ENCODE data around the gene SH3RF3. TPM values are rescaled to one million over a fixed set of nuclear protein-coding genes. Genes with fewer than 3 reads are reported as not detected.

The SH3RF3 gene
- total and polyA plus RNA-seq, 2 of the 13 experiments (the other 11 are each of a cell fraction or from before 2014, with no cell fraction given): 0.04 TPM; not detected in 1

GRCh38 chr2:109529532-109530449 is 400.8 kb downstream of the SH3RF3 start (continued):
- no peak for TF ChIP-seq ZNF567 (CRISPR knock-in tag; IDR thresholded peaks at IDR 0.05; ENCODE audit: borderline replicate concordance)
- TF ChIP-seq ELF4 (CRISPR knock-in tag; IDR thresholded peaks at IDR 0.05; ENCODE audit: borderline replicate concordance): no peak
- no peak for TF ChIP-seq RFXAP (CRISPR knock-in tag; IDR thresholded peaks at IDR 0.05; ENCODE audit: borderline replicate concordance)
- no peak for TF ChIP-seq ZNF232 (CRISPR knock-in tag; IDR thresholded peaks at IDR 0.05; ENCODE audit: borderline replicate concordance)
- TF ChIP-seq, protein P1, sequence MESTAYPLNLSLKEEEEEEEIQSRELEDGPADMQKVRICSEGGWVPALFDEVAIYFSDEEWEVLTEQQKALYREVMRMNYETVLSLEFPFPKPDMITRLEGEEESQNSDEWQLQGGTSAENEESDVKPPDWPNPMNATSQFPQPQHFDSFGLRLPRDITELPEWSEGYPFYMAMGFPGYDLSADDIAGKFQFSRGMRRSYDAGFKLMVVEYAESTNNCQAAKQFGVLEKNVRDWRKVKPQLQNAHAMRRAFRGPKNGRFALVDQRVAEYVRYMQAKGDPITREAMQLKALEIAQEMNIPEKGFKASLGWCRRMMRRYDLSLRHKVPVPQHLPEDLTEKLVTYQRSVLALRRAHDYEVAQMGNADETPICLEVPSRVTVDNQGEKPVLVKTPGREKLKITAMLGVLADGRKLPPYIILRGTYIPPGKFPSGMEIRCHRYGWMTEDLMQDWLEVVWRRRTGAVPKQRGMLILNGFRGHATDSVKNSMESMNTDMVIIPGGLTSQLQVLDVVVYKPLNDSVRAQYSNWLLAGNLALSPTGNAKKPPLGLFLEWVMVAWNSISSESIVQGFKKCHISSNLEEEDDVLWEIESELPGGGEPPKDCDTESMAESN (CRISPR knock-in tag; conservative IDR thresholded peaks at IDR 0.05): no peak
- TF ChIP-seq MED8 (CRISPR knock-in tag; IDR thresholded peaks at IDR 0.05; ENCODE audit: insufficient replicate concordance): no peak
- TF ChIP-seq RARA (CRISPR knock-in tag; IDR thresholded peaks at IDR 0.05): peak; percentile 34; the same call in 1 of the 2 replicates
- TF ChIP-seq E2F2 (CRISPR knock-in tag; IDR thresholded peaks at IDR 0.05; ENCODE audit: borderline replicate concordance): no peak
- TF ChIP-seq AKNA (CRISPR knock-in tag; IDR thresholded peaks at IDR 0.05; ENCODE audit: borderline replicate concordance): no peak
- TF ChIP-seq ZNF646 (CRISPR knock-in tag; IDR thresholded peaks at IDR 0.05): no peak
- TF ChIP-seq ATF7 (IDR thresholded peaks at IDR 0.05): no peak
- no peak for TF ChIP-seq ATF7 (CRISPR knock-in tag; IDR thresholded peaks at IDR 0.05)
